K562 (cell line): Measurements from ENCODE around the gene PTPN18. TPM values are rescaled to one million over a fixed set of nuclear protein-coding genes. Genes with fewer than 3 reads are reported as not detected.

Experiments
- ATAC-seq: fragments of 200-7000 bp; cut with Tn5 transposase; 3 replicates; pipeline ENCODE4 v1.9.1; 2020; ENCODE audit warnings: moderate library complexity
- BruUV-seq: library from RNA; stranded (reverse); fragments of 400-500 nt; replicated peaks from 2 replicates; lab custom pipeline; 2021; lab: Mats Ljungman, UMichigan
- CTCF ChIA-PET: fragments of 300-600 bp; formaldehyde crosslinking; extraction: SDS; loops from one replicate; lab custom pipeline; 2021; ENCODE audit warnings: low intra/inter-chr PET ratio; lab: Yijun Ruan, JAX
- POLR2A ChIA-PET: fragments of 300-600, 350-650 bp; sonication (Branson Sonifier 250); formaldehyde crosslinking; extraction: SDS; loops from one replicate; lab custom pipeline; 2021; ENCODE audit warnings: antibody characterized with exemption, inconsistent platforms; lab: Yijun Ruan, JAX
- DNase-seq, 4 experiments: peaks; one replicate each; pipeline versions ENCODE4 v3.0.0 to v3.0.0-alpha.2; 2011 to 2018; ENCODE audit warnings: low spot score in 3 of 4, mixed read lengths in 3 of 4; ENCODE audit errors: extremely low read depth in 1 of 4
- FAIRE-seq: peaks from 2 replicates; lab custom pipeline; 2011; peaks lifted over from hg19 to GRCh38; lab: Jason Lieb, UNC
- H2AFZ ChIP-seq: 2 replicates; pipeline ENCODE4 v1.6.0; 2011; ENCODE audit warnings: low read depth, low read length, control low read depth, inconsistent platforms
- H3K27ac ChIP-seq: fragments of 200-600 bp; 3 replicates; pipeline ENCODE4 v1.8.0; 2011; ENCODE audit warnings: low read depth, mild to moderate bottlenecking, control low read depth, inconsistent platforms, low read length, moderate library complexity, mixed read lengths; ENCODE audit errors: extremely low read depth
- H3K27me3 ChIP-seq, 2 experiments: fragments of 300-600 bp in 1 of 2; 2 replicates in 1 of 2; 3 replicates in 1 of 2; pipeline versions ENCODE4 v1.6.0 to v1.8.0; 2011; ENCODE audit warnings: inconsistent platforms in 2 of 2, low read length in 2 of 2, mild to moderate bottlenecking in 1 of 2, mixed read lengths in 1 of 2, moderate library complexity in 1 of 2; ENCODE audit not compliant: control insufficient read depth in 2 of 2, insufficient read depth in 2 of 2
- H3K36me3 ChIP-seq: fragments of 300-600 bp; 3 replicates; pipeline ENCODE4 v1.8.0; 2011; ENCODE audit warnings: mild to moderate bottlenecking, low read length, inconsistent platforms; ENCODE audit not compliant: control insufficient read depth, insufficient read depth
- H3K4me1 ChIP-seq, 2 experiments: fragments of 200-600 bp in 1 of 2; replicated peaks in 1 of 2; 2 replicates in 1 of 2; 3 replicates in 1 of 2; pipeline versions ENCODE4 v1.5.1 to v1.8.0; 2011; ENCODE audit warnings: inconsistent platforms in 2 of 2, low read length in 2 of 2, mild to moderate bottlenecking in 1 of 2, mixed read lengths in 1 of 2, moderate library complexity in 1 of 2; ENCODE audit not compliant: control insufficient read depth in 2 of 2, insufficient read depth in 2 of 2
- H3K4me2 ChIP-seq: 2 replicates; pipeline ENCODE4 v1.6.1; 2011; ENCODE audit warnings: low read length, control low read depth, inconsistent platforms, mixed read lengths; ENCODE audit not compliant: insufficient read depth
- H3K4me3 ChIP-seq: fragments of 200-600 bp; sonication (generic), shearing (Covaris generic); 2 replicates; pipeline ENCODE4 v1.5.1; 2016; ENCODE audit warnings: control low read depth, inconsistent platforms
- H3K79me2 ChIP-seq: fragments of 200-600 bp; 3 replicates; pipeline ENCODE4 v1.8.0; 2011; ENCODE audit warnings: low read length, inconsistent platforms; ENCODE audit not compliant: control insufficient read depth, insufficient read depth
- H3K9ac ChIP-seq, 2 experiments: 2 replicates each; pipeline versions ENCODE4 v1.6.0 to v1.6.1; 2011; ENCODE audit warnings: low read depth in 2 of 2, low read length in 2 of 2, control low read depth in 1 of 2, inconsistent platforms in 1 of 2, mild to moderate bottlenecking in 1 of 2, mixed read lengths in 1 of 2; ENCODE audit not compliant: insufficient read depth in 1 of 2
- H3K9me1 ChIP-seq: one replicate; pipeline ENCODE4 v1.6.0; 2011; ENCODE audit warnings: inconsistent platforms, mild to moderate bottlenecking, low read length, moderate library complexity; ENCODE audit not compliant: control insufficient read depth, insufficient read depth
- H3K9me3 ChIP-seq: replicated peaks from 2 replicates; pipeline ENCODE4 v1.5.1; 2011; ENCODE audit warnings: low read depth, low read length, inconsistent platforms; ENCODE audit not compliant: control insufficient read depth, insufficient read depth
- H4K20me1 ChIP-seq: replicated peaks from 2 replicates; pipeline ENCODE4 v1.6.1; 2011; ENCODE audit warnings: low read length, inconsistent platforms, mixed read lengths; ENCODE audit not compliant: control insufficient read depth, insufficient read depth
- BHLHE40 ChIP-seq: IDR thresholded peaks from 2 replicates; pipeline ENCODE4 v1.6.1; 2011; ENCODE audit warnings: low read length, improper control_type of control experiment
- CAMTA2 ChIP-seq: fragments of 250-450 bp; sonication (Bioruptor Pico); conservative IDR thresholded peaks from 2 replicates; pipeline ENCODE4 v1.5.1; 2022
- MCM5 ChIP-seq: fragments of 450-650 bp; IDR thresholded peaks from 2 replicates; pipeline ENCODE4 v1.6.1; 2016; ENCODE audit warnings: low read depth
- MEF2A ChIP-seq: IDR thresholded peaks from 2 replicates; pipeline ENCODE4 v1.6.1; 2011; ENCODE audit warnings: low read depth, mild to moderate bottlenecking, low read length, moderate library complexity; ENCODE audit not compliant: control insufficient read depth
- NRF1 ChIP-seq, 2 experiments: fragments of 450-650 bp; IDR thresholded peaks in 1 of 2; conservative IDR thresholded peaks in 1 of 2; 2 replicates each; pipeline ENCODE4 v1.6.1; 2014; ENCODE audit warnings: mild to moderate bottlenecking in 2 of 2
- RFX7 ChIP-seq: fragments of 250-450 bp; sonication (Bioruptor Pico); IDR thresholded peaks from 2 replicates; pipeline ENCODE4 v1.5.1; 2021; ENCODE audit warnings: mild to moderate bottlenecking
- SMARCA5 ChIP-seq: fragments of 450-650 bp; IDR thresholded peaks from 2 replicates; pipeline ENCODE4 v1.6.1; 2016
- SMC3 ChIP-seq: conservative IDR thresholded peaks from 2 replicates; pipeline ENCODE4 v1.6.1; 2011; ENCODE audit warnings: low read depth, low read length, improper control_type of control experiment; ENCODE audit not compliant: insufficient read depth
- TCF3 ChIP-seq: sonication (generic); formaldehyde crosslinking; IDR thresholded peaks from 2 replicates; pipeline ENCODE4 v1.4.0; 2020; ENCODE audit warnings: mild to moderate bottlenecking, missing genetic modification reagents
- WHSC1 ChIP-seq: IDR thresholded peaks from one replicate; pipeline ENCODE4 v1.6.1; 2012; ENCODE audit warnings: low read length, control low read depth, inconsistent platforms
- WGBS: fragments of 100-300 bp; shearing (Covaris generic); methylation state at CpG from one replicate; pipeline ENCODE4 v1.1.6; 2016; ENCODE audit warnings: low coverage, mixed read lengths; ENCODE audit not compliant: insufficient coverage; ENCODE audit errors: missing lambda C conversion rate; 5-methylcytosine and 5-hydroxymethylcytosine counted together
- in situ Hi-C: fragments of 300-500 bp; cut with MboI; formaldehyde crosslinking; loops from 4 replicates; pipeline ENCODE4 v1.15.0; 2018; ENCODE audit warnings: inconsistent platforms, mixed read lengths
- intact Hi-C: fragments of 100-400 bp; cut with micrococcal nuclease; formaldehyde crosslinking; loops from 2 replicates; pipeline ENCODE4 v1.14.2; 2022
- polyA plus RNA-seq, 8 experiments: library from polyadenylated mRNA; depleted of rRNA in 4 of 8; stranded (reverse) in 5 of 8; unstranded in 3 of 8; fragments of >200 nt; fragmentation: Nextera tagmentation in 2 of 8; fragmentation: Illumina TruSeq in 1 of 8; extraction: Ambion mirVana in 2 of 8; extraction: Trizol in 1 of 8; gene quantifications; 2 replicates each; pipeline versions ENCODE4 v1.2.1 to v1.2.3, GENCODE V29; 2011 to 2014; ENCODE audit warnings: inconsistent platforms in 1 of 8, missing spikeins in 1 of 8
- total RNA-seq, 7 experiments: library from RNA; depleted of rRNA in 6 of 7; stranded (reverse); fragments of >200 nt in 6 of 7; fragmentation: Illumina TruSeq in 2 of 7; extraction: Trizol in 2 of 7; gene quantifications; 2 replicates each; pipeline versions ENCODE4 v1.2.1 to v1.2.3, GENCODE V29; 2011 to 2021; ENCODE audit warnings: low replicate concordance in 1 of 7
- TF ChIP-seq, protein P1 (sequence below): fragments of 450-650 bp; IDR thresholded peaks from 2 replicates; pipeline ENCODE4 v1.6.1; 2016; ENCODE audit warnings: missing biosample characterization, missing genetic modification characterization
- TF ChIP-seq, protein P2 (sequence below): fragments of 250-450 bp; sonication (Bioruptor Pico); IDR thresholded peaks from 2 replicates; pipeline ENCODE4 v1.9.0; 2021; ENCODE audit warnings: mild to moderate bottlenecking
- TF ChIP-seq, protein P3 (sequence below): sonication (generic); IDR thresholded peaks from 2 replicates; pipeline ENCODE4 v1.6.1; 2016
- TF ChIP-seq, protein P4 (sequence below): fragments of 450-650 bp; formaldehyde crosslinking; IDR thresholded peaks from 2 replicates; pipeline ENCODE4 v1.4.0; 2020; ENCODE audit warnings: mild to moderate bottlenecking, moderate library complexity

PTPN18 gene
- total and polyA plus RNA-seq, 9 of the 15 experiments (the other 6 are each of a cell fraction or from before 2014, with no cell fraction given), result 11.6 to 90.7 (median 49.6) TPM

DNA sequence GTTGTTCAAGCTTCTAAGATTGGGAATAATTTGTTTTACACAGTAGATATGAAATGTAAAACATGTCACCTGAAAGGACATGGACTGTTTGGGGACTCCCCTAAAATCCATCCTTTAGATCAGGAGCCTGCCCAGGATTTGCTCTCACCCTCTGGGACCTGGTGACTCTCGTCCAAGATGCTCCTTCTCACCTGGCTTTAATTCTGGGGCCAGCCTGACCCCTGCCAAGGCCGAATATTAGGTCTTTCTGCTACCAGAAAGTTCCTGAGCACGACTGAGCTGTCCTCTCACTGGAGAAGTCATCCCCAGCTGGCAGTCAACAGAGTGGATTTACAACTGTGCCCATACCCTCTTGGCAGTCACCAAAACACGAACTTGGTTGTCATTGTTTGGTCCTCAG is 25.3 kb downstream of the PTPN18 start:
- H4K20me1 ChIP-seq, result no peaks in the 10 kb centered on the region
- intact Hi-C loops, result no loop called here
- H3K9me1 ChIP-seq, result no peaks in the 10 kb centered on the region
- DNase-seq, result no peak
- no peak overlapping the region for H2AFZ ChIP-seq
- peaks cover 19 to 46% of the 10 kb centered on the region in 2 experiments for H3K4me1 ChIP-seq
- ATAC-seq, result no peak
- 50% methylated on average over 4 of the region's 4 CpGs for WGBS
- peak overlapping the region; percentile 81; the same call in 1 of the 3 replicates for H3K27ac ChIP-seq
- no peak for FAIRE-seq
- no peak overlapping the region for H3K4me3 ChIP-seq
- H3K27me3 ChIP-seq, result no peaks in the 10 kb centered on the region
- in situ Hi-C loops, result loop anchor here (25.0 kb wide), 1 partner anchor 206 kb away; the partner anchor contains the start of gene CFC1
- ChIA-PET CTCF (no interaction called here), POLR2A (interaction anchor here (0.7 kb wide), 1 partner anchor 16 kb away, joined by 3 read pairs; no protein-coding TSS in a partner anchor)
- no TSS peak for BruUV-seq
- no peaks in the 10 kb centered on the region; the same call in 2 of the 3 replicates for H3K79me2 ChIP-seq
- TF ChIP-seq, protein P1, sequence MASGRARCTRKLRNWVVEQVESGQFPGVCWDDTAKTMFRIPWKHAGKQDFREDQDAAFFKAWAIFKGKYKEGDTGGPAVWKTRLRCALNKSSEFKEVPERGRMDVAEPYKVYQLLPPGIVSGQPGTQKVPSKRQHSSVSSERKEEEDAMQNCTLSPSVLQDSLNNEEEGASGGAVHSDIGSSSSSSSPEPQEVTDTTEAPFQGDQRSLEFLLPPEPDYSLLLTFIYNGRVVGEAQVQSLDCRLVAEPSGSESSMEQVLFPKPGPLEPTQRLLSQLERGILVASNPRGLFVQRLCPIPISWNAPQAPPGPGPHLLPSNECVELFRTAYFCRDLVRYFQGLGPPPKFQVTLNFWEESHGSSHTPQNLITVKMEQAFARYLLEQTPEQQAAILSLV, result no peak
- TF ChIP-seq, protein P2, sequence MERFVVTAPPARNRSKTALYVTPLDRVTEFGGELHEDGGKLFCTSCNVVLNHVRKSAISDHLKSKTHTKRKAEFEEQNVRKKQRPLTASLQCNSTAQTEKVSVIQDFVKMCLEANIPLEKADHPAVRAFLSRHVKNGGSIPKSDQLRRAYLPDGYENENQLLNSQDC, result no peak
- TF ChIP-seq SMC3 (no peak), WHSC1 (no peak), TCF3 (CRISPR knock-in tag) (no peak), BHLHE40 (no peak), CAMTA2 (CRISPR knock-in tag) (no peak), NRF1 (conservative IDR thresholded peaks at IDR 0.05 in 1 of 2, IDR thresholded peaks at IDR 0.05 in 1 of 2) (no peak), MEF2A (no peak), MCM5 (no peak), RFX7 (CRISPR knock-in tag) (no peak), SMARCA5 (no peak)
- TF ChIP-seq, protein P3, sequence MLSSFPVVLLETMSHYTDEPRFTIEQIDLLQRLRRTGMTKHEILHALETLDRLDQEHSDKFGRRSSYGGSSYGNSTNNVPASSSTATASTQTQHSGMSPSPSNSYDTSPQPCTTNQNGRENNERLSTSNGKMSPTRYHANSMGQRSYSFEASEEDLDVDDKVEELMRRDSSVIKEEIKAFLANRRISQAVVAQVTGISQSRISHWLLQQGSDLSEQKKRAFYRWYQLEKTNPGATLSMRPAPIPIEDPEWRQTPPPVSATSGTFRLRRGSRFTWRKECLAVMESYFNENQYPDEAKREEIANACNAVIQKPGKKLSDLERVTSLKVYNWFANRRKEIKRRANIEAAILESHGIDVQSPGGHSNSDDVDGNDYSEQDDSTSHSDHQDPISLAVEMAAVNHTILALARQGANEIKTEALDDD, result no peak
- TF ChIP-seq, protein P4, sequence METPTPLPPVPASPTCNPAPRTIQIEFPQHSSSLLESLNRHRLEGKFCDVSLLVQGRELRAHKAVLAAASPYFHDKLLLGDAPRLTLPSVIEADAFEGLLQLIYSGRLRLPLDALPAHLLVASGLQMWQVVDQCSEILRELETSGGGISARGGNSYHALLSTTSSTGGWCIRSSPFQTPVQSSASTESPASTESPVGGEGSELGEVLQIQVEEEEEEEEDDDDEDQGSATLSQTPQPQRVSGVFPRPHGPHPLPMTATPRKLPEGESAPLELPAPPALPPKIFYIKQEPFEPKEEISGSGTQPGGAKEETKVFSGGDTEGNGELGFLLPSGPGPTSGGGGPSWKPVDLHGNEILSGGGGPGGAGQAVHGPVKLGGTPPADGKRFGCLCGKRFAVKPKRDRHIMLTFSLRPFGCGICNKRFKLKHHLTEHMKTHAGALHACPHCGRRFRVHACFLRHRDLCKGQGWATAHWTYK (CRISPR knock-in tag), result no peak
- H3K9me3 ChIP-seq, result no peaks in the 10 kb centered on the region
- H3K4me2 ChIP-seq, result no peak overlapping the region
- peaks cover 4% of the 10 kb centered on the region; the same call in 2 of the 3 replicates for H3K36me3 ChIP-seq
- H3K9ac ChIP-seq, result 0 out of 4 replicates have a peak overlapping the region, but pooled peaks of 1 of the 2 experiments have one; percentile 46
